Activated CD4-positive, alpha-beta T cell treated with anti-CD3 and anti-CD28 coated beads, Interleukin-2, amount 10 ng/mL, durations not matched to agents 7 days and 5 days (primary cell): ENCODE results near the gene SIX3. TPM values are rescaled to one million over a fixed set of nuclear protein-coding genes. Genes with fewer than 3 reads are reported as not detected.

Experiments used
- CTCF ChIA-PET: fragments of 350-600 bp; sonication (Branson Sonifier 250); formaldehyde crosslinking; loops from one replicate; lab custom pipeline; 2021; ENCODE audit warnings: antibody characterized with exemption; lab: Charles Lee
- POLR2A ChIA-PET: fragments of 350-600 bp; sonication (Branson Sonifier 250); formaldehyde crosslinking; loops from one replicate; lab custom pipeline; 2021; ENCODE audit warnings: antibody characterized with exemption; lab: Charles Lee
- DNase-seq: peaks from one replicate; pipeline ENCODE4 v3.0.0-alpha.2; 2020
- H3K27ac Mint-ChIP-seq: one replicate; pipeline ENCODE4 v1.8.0; 2021; ENCODE audit warnings: mild to moderate bottlenecking, moderate library complexity, mixed read lengths
- H3K27me3 Mint-ChIP-seq: one replicate; pipeline ENCODE4 v1.8.0; 2021; ENCODE audit warnings: mixed read lengths
- H3K36me3 Mint-ChIP-seq: one replicate; pipeline ENCODE4 v1.8.0; 2021; ENCODE audit warnings: low read depth, mixed read lengths
- H3K4me1 Mint-ChIP-seq: one replicate; pipeline ENCODE4 v1.8.0; 2021; ENCODE audit warnings: mixed read lengths
- H3K4me3 Mint-ChIP-seq: one replicate; pipeline ENCODE4 v1.8.0; 2021; ENCODE audit warnings: mild to moderate bottlenecking, moderate library complexity, mixed read lengths
- H3K9me3 Mint-ChIP-seq: one replicate; pipeline ENCODE4 v1.8.0; 2021; ENCODE audit warnings: mixed read lengths
- total RNA-seq, 2 experiments: library from RNA; stranded (reverse); gene quantifications; one replicate each; pipeline ENCODE4 v1.2.3, GENCODE V29; 2021

The SIX3 gene
- total RNA-seq, 2 experiments from 2014 or later, result not detected

DNA sequence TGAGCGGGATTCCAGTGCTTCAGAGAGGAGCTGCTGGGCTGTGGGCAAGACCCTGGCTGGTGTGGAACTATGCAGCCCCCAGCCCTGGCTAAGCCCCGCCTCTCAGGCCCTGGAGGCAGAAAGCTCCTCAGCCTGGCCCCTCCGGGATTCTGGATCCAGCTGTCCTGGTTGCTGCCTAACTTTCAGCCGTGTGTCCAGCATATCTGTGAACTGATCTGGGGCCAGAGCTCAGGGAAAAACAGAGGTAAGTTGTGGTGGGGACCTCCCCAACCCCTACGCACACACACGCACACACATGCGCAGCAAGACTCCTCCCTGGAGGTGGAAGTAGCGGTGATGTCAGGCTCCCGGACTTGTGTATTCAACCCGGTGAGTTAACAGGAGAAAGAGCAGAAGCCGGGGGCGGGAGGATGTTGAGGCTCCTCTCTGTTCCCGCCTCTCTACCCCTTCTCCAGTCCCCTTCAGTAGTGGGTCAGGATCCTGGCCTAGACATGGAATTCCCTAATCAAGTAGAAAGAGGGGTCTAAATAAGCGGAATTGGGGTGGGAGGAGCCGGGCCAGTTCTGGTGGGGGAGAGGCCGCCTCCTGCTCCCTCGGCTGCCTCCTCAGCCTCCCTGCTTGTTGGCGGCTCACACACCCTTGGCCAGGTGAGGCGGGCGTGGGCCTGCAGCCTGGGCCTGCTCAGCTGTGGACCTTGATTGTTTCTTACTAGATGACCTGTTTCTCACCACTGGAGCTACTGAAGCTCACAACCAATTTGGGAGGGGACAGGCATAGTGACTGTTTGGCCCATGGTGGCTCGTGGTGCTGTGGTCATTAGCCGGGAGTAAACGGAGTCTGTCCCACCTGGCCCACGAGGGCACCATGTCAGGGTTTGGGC is 34.3 kb downstream of the SIX3 start:
- H3K27ac Mint-ChIP-seq, result no peak overlapping the region
- no peaks in the 10 kb centered on the region for H3K4me1 Mint-ChIP-seq
- H3K27me3 Mint-ChIP-seq, result peaks cover 4% of the 10 kb centered on the region
- H3K36me3 Mint-ChIP-seq, result no peaks in the 10 kb centered on the region
- CTCF ChIA-PET, result interaction anchor here (1.5 kb wide), 1 partner anchor 12 kb away, joined by 3 read pairs; no protein-coding TSS in a partner anchor
- no peaks in the 10 kb centered on the region for H3K9me3 Mint-ChIP-seq
- POLR2A ChIA-PET, result no interaction called here
- DNase-seq, result no peak
- peak overlapping the region; percentile 9 for H3K4me3 Mint-ChIP-seq

DNA sequence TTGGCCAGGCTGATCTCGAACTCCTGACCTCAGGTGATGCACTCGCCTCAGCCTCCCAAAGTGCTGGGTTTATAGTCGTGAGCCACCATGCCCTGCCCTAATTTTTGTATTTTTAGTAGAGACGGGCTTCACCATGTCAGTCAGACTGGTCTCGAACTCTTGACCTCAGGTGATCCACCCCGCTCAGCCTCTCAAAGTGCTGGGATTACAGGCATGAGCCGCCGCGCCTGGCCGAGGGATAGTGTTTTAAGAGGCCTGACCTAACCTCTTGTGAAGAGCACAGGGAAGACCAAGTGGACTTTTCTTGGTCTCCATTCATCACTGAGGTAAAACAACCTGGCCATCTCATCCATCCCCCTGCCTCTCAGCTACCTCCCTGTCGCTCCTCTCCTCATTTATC is 38.1 kb downstream of the SIX3 start:
- Mint-ChIP-seq H3K4me1 (no peaks in the 10 kb centered on the region), H3K27ac (no peak overlapping the region), H3K36me3 (no peaks in the 10 kb centered on the region), H3K27me3 (peaks cover 9% of the 10 kb centered on the region), H3K4me3 (no peak overlapping the region), H3K9me3 (no peaks in the 10 kb centered on the region)
- POLR2A ChIA-PET, result no interaction called here
- DNase-seq, result no peak
- CTCF ChIA-PET, result interaction anchor here (0.7 kb wide), 1 partner anchor 23 kb away, joined by 3 read pairs; no protein-coding TSS in a partner anchor

DNA sequence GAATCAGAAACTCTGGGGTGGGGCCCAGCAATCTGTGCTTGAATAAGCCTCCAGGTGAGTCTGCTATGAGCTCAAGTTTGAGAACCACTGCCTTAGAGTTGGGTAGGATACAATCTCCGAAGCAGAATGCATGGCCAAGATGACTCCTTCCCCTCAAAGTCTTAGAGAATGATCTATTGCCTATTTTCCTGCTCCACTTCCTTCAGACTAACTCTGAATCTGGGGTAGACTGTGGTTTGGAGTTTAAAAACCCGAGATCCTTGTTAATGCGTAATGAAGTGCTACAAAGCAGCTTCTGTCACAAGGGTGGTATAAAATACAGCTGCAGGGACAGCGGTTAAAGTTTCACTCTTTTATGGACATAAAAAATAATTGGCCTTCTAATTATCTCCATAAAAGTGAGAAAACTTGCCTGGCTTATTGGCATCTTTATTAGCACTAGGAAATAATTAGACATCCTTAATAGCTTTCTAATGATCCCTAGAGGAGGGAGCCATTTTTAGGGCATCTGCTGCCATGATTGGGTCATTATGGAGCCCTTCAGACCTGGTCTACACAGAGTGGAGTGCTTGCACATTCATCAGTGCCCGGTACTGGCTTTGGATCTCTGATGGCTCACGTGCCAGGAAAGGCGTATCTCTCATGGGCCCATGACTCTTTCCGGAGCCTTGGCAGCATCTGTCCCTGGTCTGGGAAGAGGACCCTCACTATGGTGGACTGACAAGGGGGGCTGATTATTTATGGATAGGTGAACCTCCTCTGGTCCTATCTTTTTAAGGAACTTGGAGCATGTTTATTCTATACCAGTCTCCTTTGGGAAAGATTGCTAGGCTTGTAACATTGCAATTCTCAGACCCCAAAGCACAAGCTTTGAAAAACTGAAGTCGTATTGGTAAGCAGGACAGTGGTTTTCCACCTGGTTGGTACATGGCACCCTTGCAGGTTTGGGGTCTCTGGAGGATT is 39.5 kb downstream of the SIX3 start:
- POLR2A ChIA-PET, result no interaction called here
- H3K36me3 Mint-ChIP-seq, result no peaks in the 10 kb centered on the region
- CTCF ChIA-PET, result interaction anchor here (0.7 to 3.2 kb wide), 10 partner anchors 8 to 596 kb away, joined by 3 to 13 read pairs (median 4); no protein-coding TSS in a partner anchor
- H3K9me3 Mint-ChIP-seq, result no peaks in the 10 kb centered on the region
- DNase-seq, result no peak
- no peaks in the 10 kb centered on the region for H3K4me1 Mint-ChIP-seq
- H3K27ac Mint-ChIP-seq, result no peak overlapping the region
- no peak overlapping the region for H3K4me3 Mint-ChIP-seq
- peaks cover 9% of the 10 kb centered on the region for H3K27me3 Mint-ChIP-seq

DNA sequence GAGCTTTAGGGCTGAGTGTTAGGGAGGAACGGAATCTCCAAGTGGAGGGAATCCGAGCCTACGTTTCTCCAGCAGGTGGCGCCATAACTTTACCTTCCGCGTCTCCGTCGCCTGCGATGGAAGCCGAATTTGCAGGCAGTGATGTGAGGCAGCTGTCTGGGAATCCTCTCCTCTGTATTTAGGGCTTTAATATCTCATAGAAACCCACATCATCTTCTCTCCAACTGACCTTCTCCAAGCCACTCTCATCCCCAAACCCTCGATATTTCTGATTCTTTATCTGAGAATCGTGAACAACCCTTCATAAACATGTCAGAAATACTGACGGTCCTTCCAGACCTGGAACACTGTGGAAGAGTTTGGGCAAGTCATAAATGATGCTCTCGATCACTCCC is 40.2 kb downstream of the SIX3 start:
- H3K4me3 Mint-ChIP-seq, result no peak overlapping the region
- peak; percentile 71 for DNase-seq
- H3K27me3 Mint-ChIP-seq, result peaks cover 12% of the 10 kb centered on the region
- no peaks in the 10 kb centered on the region for H3K36me3 Mint-ChIP-seq
- ChIA-PET CTCF (interaction anchor here (0.7 to 3.2 kb wide), 10 partner anchors 9 to 596 kb away, joined by 3 to 13 read pairs (median 4); no protein-coding TSS in a partner anchor), POLR2A (no interaction called here)
- no peaks in the 10 kb centered on the region for H3K4me1 Mint-ChIP-seq
- H3K27ac Mint-ChIP-seq, result no peak overlapping the region
- H3K9me3 Mint-ChIP-seq, result no peaks in the 10 kb centered on the region

DNA sequence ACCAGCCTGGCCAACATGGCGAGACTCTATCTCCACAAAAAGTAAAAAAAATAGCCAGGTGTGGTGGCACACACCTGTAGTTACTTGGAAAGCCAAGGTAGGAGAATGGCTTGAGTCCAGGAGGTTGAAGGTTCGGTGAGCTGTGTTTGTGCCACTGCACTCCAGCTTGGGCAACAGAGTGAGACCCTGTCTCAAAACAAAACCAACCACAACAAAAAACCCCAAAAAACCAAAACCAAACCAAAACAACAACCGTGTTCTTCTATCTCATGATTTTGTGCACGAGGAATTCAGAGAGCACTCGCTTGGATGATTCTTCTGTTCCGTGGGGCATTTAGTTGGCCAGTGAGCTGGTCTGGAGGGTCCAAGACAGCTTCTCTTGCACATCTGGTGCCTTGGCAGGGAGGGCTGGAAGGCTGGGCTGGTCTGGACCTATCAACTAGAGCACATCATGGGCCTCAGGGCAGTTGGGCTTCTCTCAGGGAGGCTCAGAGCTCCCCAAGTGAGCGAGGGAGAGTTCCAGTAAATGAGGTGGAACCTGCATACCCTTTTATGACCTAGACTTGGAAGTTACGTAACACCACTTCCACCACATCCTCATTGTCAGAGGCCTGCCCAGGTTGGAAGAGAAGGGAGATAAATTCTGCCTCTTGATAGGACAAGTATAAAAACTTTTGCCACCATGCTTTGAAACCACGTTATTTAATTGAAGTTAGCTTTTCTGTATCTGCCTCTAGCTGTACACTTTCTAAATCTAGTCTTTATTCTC is 42.5 kb downstream of the SIX3 start:
- H3K4me1 Mint-ChIP-seq, result peaks cover 1% of the 10 kb centered on the region
- H3K9me3 Mint-ChIP-seq, result peaks cover 3% of the 10 kb centered on the region
- no peaks in the 10 kb centered on the region for H3K36me3 Mint-ChIP-seq
- ChIA-PET POLR2A (no interaction called here), CTCF (interaction anchor here (0.9 to 3.2 kb wide), 3 partner anchors 30 to 510 kb away, joined by 3 to 13 read pairs (median 3); no protein-coding TSS in a partner anchor)
- no peak overlapping the region for H3K4me3 Mint-ChIP-seq
- peaks cover 24% of the 10 kb centered on the region for H3K27me3 Mint-ChIP-seq
- no peak overlapping the region for H3K27ac Mint-ChIP-seq
- no peak for DNase-seq

DNA sequence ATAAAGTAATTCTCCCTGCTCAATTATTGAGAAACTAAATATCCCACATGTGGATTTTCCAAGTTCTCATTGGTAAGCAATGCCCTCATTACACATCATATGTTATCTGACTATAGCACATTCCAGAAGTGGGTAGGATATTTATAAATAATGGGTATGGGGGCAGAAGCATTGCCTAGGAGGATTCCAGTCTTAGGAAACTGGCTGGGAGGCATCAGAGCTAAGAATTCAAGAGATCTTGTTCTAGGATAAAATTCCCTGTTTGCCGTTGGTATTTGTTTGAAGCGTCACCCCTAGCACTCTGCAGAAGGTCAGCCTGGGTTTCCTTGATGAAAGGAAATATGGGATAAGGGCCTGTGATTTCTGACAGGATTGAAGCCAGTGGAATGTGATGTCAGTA is 47.7 kb downstream of the SIX3 start:
- Mint-ChIP-seq H3K27me3 (peaks cover 55% of the 10 kb centered on the region), H3K4me1 (peaks cover 1% of the 10 kb centered on the region), H3K27ac (no peak overlapping the region), H3K36me3 (no peaks in the 10 kb centered on the region), H3K9me3 (peaks cover 3% of the 10 kb centered on the region), H3K4me3 (no peak overlapping the region)
- DNase-seq, result no peak
- ChIA-PET POLR2A (no interaction called here), CTCF (no interaction called here)

DNA sequence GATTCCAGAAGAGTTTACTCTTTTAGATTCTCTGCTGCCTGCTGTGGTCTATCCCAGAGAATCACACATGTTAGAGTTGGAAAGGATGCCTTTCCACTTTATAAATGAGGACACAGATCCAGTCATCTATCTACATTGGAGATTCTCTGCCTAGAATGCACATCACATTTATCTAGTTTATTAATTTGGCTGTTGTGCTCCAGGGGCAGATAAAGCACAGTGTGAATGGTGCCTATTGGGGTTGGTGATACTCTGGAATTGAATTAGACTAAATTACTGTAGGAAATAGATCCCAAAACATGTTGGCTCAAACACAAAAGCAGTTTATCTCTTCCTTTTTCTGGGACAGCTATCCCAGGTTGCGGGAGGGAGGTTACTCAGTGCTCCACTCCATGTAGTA is 52.9 kb downstream of the SIX3 start:
- ChIA-PET CTCF (no interaction called here), POLR2A (no interaction called here)
- Mint-ChIP-seq H3K9me3 (no peaks in the 10 kb centered on the region), H3K4me3 (no peak overlapping the region), H3K27ac (no peak overlapping the region), H3K27me3 (peaks cover 78% of the 10 kb centered on the region), H3K4me1 (no peaks in the 10 kb centered on the region), H3K36me3 (no peaks in the 10 kb centered on the region)
- no peak for DNase-seq

Other genes starting within 250 kb of the SIX3 start
- gene SIX2, start 67.8 kb downstream of the SIX3 start, total RNA-seq, result not detected